Frontal cortex (tissue), 4 donors: ENCODE measurements around the gene ERC2. TPM values are rescaled to one million over a fixed set of nuclear protein-coding genes. Genes with fewer than 3 reads are reported as not detected.
"Not testable (repeated sequence)": the region's sequence is repeated elsewhere in the genome, so short reads cannot be mapped to it uniquely, and the experiment has no call there.

ENCODE experiments used
- DNase-seq, 2 donors: peaks; one replicate each; pipeline ENCODE4 v3.0.0; 2012; ENCODE audit warnings: low spot score in 2 of 2
- FAIRE-seq: peaks from 2 replicates; lab custom pipeline; 2012; peaks lifted over from hg19 to GRCh38; lab: Jason Lieb, UNC
- total RNA-seq: library from RNA; depleted of rRNA; stranded (reverse); fragments of >200 nt; gene quantifications from one replicate; pipeline ENCODE4 v1.2.3, GENCODE V29; 2014
- donor health status: control.
- donor health status: control.
- donor health status: control.

ERC2 gene
- total RNA-seq, 1 donor from 2014 or later: 77.9 TPM

DNA sequence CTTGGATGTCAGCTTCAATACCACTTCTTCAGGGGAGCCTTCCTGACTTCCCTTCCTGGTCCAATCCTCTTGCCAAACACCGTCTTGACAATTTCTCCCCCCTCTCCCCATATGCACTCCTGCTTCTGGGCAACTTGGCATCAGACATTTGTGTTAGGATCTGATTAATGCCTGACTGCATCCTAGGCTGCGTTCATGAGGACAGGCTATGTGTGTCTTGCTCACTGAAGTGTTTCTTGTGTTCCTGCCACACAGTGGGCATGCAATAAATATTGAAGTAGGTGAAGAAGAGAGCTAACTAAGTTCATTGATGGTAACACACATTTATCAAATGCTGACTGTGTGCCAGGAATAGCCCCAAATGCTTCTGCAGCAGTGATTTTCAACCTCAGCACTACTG is 944.8 kb downstream of the ERC2 start:
- DNase-seq (no peak), FAIRE-seq (no peak)

DNA sequence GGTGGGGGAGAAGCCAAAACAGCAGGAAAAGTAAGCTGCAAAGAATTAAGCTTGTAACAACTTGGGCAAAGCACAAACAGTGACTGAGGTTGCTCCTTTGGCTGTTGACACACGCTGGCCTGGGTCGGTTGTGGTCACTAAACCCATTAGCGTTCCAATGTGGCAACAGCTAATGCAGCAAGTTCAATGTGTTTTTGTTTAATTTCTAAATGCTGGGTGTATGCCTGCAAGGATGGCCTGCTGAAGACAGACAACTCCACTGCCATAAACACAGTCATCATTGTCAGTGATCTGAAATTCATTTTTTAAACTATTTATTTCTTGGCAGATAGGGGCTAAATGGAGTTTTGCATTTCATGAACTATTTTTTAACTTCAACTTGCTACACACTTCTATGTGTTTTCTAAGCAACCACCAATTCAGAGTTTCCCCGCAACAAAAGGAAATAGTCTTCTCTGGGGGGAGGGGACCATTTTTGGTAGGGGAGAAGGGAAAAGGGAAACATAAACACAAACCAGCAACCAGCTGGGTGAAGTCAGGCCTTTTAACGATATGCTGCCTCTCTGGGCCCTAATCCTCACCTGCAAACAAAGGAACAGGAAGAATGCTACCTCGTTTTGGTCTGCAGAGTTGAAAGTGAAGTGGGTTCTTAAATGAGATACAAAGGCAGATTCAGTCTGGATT is 946.4 kb downstream of the ERC2 start:
- no peak for FAIRE-seq
- no peak for DNase-seq

DNA sequence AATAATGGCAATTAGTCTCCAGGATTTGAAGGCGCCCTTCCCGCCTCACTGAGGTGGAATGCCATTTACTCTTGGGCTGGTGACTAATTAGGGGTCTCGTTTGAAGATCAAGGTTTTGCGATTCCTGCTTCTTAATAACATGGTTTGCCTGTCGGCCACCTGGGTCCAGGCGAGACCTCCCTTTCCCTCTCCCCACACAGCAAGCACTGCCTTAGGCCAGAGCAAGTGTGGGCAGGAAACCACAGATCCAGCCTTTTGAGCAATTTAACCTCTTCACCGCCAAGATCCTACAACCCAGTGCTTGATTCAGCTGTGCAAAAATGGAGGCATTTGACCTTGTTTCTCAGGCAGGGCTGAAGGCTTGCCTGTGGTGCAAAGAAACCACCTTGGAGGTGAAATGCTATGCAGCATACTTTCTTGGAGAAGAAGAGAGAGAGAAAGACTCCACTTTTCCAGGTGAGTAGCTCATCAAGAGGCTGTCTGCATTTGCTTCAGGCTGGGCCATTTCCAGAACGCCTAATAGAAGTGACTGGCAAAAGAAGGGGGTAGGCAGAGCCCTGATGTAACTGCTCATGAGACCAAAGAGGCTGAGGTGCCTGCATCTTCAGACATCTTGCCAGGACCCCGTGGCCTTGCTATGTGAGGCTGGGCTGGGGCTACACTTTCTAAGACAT is 947.1 kb downstream of the ERC2 start:
- DNase-seq: no peak
- no peak for FAIRE-seq

DNA sequence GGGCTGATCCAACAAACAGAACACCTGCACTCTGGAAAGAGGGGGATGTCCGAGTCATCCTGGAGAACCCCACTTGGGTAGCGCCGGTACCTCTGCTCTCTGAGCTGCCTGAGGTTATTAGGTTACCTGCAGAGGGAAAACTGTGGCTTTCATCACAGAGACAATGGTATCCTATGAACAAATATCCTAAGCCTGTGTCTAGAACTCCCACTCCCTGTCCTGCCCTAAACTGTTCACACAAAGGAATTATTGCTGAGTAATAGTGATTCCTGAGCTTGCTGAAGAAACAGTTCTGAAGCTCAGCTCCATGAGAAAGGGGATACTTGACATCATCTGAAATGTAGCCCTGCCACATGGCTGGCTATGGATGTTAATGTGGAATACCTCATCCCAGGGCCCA is 949.2 kb downstream of the ERC2 start:
- DNase-seq (no peak), FAIRE-seq (no peak)

DNA sequence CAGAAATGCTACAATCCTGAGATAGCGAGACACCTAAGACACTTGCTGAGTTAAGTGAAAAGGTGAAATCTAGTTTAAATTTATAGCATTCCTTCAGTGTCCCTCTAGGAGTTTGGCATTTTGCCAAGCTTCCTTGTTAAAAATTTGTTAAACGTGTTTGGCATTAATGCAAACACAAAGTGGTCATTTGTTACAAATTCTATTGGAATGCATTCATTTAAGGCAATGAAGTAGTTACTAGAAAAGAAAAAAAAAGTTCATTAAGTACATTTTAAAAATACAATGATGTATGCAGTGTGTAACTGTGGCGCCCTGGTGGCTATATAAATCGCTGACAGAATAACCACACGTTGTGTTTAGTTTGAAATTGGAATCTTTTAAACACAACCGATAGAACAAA is 949.8 kb downstream of the ERC2 start:
- FAIRE-seq (no peak), DNase-seq (no peak)

DNA sequence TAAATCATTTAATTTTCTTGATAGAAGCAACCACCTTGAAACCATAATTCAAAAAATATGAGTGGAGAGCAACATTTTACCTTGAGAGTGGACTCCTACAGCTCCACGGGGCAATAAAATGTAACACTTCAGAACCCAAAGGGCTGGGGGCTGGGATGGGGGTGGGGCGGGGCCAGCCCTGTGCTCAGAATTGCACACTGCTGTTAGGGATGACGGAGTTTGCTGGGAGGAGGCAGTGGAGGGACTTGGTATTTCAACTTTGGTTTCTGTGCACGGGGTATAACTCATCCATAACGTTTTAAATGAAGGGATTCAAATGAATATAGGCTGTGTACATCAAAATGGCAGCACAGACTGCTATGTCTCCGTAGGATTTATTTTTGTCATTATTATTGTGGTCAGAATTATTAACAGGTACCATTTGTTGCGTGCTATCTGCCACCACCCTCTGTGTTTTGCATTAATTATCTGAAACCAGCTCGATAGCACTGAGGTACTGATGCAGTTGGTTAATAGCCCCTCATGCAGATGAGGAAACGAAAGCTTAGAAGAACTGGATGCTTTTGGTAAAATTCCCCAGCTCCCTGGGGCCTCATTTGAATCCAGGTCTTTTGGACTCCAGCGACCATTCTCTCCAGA is 951.8 kb downstream of the ERC2 start:
- no peak for FAIRE-seq

DNA sequence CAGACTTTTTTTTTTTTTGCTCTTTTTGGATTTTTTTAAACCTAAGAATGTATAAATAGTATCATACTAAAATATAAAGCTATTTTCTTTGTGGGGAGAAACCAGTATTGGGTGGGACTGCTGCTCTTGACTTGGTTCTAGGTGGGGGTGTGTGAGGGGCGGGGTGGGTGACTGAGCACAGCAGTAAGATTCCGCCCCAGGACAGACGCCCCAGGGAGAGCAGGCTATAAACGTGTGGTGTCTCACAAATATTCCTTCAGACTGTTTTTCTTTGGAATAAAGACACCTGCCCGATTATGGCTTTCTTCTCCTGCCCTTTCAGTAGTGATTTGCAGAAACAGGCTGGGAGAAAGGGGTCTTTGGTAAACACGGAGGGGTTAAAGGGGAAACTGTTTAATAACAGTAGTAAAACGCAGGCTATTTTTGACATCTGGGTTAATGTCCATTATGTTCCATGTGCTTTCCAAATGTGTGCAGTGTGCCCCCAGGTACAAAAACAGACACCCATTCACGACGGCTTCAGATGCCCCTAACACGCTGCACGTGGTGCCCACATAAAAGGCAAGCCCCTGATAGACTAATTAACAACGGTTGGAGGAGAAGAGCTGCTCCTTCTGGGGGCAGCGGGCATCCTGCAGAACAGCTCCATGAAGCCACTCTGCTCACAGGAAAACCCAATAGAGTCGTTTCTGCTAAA is 952.6 kb downstream of the ERC2 start:
- DNase-seq (no peak), FAIRE-seq (no peak)

More for the DNA sequence above, 951.8 kb downstream of the ERC2 start:
- no peak for DNase-seq

DNA sequence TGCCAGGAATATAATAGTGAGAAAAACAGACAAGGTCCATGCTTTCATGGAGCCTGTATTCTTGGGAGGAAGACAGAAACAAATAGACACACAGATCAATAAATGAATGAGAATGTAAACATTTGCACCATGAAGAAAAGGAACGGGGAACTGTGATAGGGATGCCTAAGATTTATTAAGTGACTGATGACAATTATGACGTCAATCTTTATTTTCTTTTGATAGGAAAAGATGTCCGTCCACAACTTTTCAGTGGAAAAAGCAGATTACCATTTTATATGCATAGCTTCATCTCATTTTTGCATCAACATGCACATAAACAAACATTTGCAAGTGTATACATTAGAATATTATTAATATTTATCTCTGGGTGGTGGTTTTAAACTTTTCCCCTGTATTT is 953.3 kb downstream of the ERC2 start:
- no peak for DNase-seq
- FAIRE-seq: no peak

DNA sequence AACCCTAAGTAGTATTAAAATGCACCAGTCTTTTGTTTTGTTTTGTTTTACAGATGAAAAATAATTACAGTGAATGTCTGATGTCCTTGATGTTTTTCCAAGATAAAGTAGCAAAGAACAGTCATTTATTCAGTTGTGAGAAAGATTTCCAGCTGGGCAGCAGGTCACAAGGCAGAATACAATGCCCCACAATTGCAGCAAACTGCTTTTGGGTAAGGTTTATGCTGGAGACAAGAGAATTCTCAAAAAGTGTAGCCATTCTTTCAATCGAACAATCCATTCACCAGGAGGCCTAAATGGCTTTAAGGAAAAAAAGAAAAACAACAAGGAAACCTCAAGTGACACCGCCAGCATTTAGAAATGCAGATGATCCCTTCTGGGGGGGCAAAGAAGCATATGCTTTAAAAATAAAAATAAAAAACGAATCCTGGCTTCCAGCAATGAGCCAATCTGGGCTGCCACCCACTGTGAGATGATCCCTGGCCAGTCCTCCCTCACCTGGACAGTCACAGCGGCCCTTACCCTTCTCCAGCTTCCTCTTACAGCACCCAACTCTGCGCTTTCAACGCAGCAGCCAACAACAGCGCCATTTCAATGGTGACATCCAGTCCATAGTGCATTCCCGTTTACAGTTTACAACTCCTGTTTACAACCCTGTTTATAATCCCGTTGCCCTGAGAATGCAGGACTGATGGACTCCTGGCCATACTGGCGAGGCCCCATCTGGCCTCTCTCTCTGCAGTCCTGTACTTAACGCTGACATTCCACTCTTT is 955.5 kb downstream of the ERC2 start:
- FAIRE-seq: no peak
- no peak for DNase-seq

DNA sequence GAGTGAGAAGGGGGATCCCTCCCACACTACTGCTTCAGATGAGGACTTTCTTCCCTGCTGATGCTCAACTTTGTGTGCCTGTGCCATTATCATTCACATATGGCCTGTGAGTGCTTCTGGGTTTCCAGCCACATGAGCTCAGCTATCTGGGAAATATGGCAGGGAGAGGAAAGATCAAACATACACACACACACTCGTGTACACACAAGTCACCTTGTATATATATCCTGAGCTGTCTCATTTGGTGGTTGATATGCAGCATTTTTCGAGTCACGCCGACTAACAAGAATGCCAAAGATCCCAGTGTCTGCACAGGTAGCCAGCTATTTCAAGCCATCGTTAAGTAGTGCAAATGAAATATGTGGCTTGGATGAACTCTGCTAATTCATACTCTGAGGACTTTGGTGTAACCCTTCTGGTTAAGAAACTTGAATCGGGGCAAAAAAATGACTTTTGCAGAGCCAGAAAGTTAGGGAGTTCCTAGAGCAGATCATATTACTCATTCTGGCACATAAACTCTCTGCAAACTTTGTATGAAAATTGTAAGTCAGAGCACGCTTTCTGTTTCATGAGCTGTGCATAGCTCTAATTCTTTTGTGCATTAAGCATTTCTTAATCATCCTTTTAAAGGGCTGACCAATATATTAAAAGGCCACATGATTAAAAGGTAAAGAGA is 956.2 kb downstream of the ERC2 start:
- FAIRE-seq: no peak

DNA sequence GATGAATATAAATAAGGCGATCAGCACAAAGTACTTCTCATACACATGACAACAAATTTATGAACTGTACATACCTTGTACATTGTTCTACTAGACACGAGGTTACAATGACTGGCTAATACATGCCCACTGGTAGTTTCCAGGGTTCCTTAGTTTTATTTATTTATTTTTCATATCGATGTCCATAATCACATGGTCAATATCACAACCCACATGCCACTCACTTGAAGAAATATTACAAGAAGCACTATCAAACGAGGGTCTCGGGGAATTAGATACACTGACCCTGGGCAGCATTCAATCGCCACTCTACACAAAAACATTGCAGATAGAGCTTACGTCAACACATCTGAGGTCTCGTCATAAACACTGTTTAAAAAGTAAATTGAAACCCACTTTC is 959.9 kb downstream of the ERC2 start:
- no peak for DNase-seq
- FAIRE-seq: no peak

More for the DNA sequence above, 956.2 kb downstream of the ERC2 start:
- DNase-seq: no peak

DNA sequence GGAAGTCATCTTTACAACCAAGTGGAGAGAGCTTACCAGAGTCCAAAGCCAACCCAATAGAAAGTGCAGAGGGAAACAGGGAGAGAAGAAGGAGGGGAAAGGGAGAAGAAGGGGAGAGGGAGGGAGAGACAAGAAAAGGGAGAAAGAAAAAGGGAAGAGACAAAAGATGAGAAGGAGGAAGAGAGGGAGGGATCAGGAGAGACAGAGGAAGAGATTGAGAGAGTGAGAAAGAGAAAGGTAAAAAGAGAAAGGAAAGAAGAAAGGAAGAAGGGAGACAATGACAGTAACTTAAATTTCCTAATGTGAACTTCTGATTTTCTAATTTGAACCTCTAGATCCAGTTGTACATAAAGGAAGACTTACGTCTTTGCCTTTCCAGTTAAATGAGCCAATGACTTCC is 960.5 kb downstream of the ERC2 start:
- FAIRE-seq (no peak), DNase-seq (no peak)

DNA sequence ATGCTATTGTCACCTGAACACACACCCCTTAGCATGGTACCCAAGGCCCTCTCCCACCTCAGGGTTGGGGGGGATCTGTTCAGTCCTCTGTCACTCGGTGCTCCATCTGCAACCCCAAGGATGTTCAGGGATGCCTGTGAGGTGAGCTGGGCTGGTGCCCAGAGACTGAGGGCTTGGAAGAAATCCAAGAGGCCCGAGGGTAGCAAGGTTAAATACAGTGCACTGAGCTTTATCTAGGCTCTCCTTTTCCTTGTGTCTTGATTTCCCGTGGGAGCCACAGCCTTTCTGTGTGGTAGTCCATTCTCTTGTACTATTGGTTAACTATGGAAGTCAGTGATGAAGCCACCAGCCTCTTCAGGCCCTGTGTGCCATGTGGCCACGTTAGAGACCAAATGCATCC is 962.5 kb downstream of the ERC2 start:
- FAIRE-seq (no peak), DNase-seq (no peak)

DNA sequence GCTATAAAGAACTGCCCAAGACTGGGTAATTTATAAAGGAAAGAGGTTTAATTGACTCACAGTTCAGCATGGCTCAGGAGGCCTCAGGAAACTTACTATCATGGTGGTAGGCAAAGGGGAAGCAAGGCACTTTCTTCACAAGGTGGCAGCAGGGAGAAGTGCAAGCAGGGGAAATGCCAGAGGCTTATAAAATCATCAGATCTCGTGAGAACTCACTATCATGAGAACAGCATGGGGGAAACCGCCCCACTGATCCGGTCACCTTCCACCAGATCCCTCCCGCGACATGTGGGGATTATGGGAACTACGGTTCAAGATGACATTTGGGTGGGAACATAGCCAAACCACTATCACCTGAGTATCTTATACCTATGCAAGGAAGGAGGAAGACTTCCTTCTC is 963.2 kb downstream of the ERC2 start:
- not testable (repeated sequence) for FAIRE-seq

DNA sequence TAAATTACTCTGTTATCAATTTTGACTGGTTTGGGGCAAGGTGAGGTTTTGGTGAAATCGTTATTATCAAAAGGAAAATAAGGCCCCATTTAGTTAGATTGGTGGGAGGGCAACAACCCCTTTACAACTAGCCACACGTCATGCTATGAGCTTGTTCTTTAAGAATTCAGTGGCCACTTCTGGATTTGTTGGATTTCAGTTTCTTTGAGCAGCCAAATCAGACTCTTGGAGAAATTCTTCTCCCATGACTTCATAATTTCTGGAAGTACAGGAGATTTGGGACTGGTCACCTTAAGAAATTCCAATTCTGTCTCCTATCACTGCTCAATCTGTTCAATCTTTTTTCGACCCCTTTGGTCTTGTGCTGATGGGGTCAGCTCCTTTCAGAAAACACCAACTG is 966.4 kb downstream of the ERC2 start:
- no peak for FAIRE-seq
- no peak for DNase-seq

More for the DNA sequence above, 963.2 kb downstream of the ERC2 start:
- not testable (repeated sequence) for DNase-seq

DNA sequence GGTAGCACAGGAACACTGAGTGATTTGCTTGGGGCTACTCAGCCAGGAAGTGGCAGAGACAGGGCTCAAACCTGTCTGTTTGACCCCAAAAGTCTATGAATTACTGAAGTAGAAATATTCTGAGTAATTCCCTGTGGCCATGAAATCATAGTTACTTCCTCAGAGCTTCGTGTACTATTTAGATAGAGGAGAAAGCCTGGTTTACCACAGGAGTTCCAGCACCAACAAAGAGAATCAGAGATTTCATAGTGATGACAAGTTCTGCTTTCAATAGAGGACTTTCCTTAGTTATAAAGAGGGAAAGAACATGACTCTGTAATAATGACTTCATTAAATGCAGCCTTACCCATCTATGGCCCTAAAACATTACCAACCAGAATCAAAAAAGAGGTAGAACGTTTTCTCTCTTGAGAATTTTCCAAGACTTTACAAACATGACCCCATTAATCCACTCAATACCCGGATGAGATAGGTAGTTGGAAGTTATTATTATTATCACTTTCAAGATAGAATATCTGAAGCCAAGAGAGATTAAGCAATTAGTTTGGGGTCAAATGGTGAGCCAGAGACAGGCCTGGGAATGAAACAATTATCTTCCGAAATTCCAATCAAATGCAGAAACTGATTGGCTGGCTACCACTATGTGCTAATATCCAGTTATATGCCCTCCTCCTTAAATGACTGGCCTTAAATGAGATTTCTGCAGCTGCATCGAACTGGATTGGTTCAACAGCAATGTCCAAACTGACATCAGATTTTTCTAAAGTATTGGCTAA is 967.5 kb downstream of the ERC2 start:
- DNase-seq: no peak
- FAIRE-seq: no peak

DNA sequence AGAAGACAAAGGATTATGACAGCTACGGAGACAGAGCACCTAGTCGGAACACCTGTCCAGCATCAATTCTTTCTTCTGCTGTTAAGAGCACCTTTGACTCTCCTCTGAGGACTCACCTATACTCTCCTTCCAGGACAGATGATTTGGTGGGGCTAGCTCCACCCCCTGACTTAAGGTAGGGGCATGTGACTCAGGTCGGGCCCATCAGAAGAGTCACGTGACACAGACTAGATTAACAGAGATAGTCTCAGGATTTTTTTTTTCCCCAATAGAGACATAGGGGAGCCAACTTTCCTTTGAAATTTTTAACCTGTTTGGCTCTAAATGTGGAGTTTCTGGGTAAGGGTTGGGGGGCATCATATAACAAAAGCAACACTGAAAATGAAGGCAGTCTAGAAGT is 969.7 kb downstream of the ERC2 start:
- no peak for DNase-seq

DNA sequence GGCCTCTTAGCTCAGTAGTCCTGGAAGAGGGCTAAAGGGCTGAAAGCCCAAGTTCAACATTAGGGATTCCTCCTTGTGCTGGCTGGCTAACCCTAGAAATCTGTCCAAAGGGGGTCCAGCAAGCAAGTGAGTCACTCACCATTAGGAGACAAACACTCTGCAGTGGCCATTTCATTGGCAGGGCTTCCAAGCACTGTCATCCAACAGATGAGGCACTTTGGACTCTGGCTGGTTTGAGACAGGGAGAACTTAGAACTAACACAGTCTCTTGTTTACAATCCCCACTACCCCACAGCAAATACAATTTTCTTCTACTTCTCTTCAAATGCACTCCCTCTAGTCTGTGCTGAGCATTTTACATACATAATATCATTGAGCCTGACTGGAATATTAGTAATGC is 971.0 kb downstream of the ERC2 start:
- no peak for DNase-seq
- no peak for FAIRE-seq

More for the DNA sequence above, 969.7 kb downstream of the ERC2 start:
- no peak for FAIRE-seq

DNA sequence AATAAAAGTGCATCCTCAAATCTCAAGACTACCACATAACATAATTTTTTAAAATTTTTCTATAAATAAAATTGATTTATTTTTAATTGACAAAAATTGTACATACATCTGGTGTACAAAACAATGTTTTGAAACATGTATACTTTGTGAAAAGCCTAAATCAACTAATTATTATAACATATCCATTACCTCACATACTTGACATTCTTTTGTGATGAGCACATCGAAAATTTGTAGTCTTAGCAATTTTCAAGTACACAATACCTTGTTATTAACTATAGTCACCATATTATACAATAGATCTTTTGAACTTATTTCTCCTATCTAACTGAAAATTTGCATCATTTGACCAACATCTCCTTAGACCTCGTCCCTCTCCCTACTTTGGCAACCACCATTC is 973.3 kb downstream of the ERC2 start:
- FAIRE-seq (no peak), DNase-seq (no peak)
